Nephron (organoid): ENCODE data around the gene MAP1B.

Experiments used
- H3K27ac Mint-ChIP-seq, 3 experiments: 2 replicates each; pipeline ENCODE4 v1.8.0; 2020; ENCODE audit warnings: mixed read lengths in 3 of 3, mild to moderate bottlenecking in 2 of 3, moderate library complexity in 1 of 3
- H3K27me3 Mint-ChIP-seq: 2 replicates; pipeline ENCODE4 v1.8.0; 2021; ENCODE audit warnings: low read depth, mild to moderate bottlenecking, moderate library complexity, mixed read lengths
- H3K36me3 Mint-ChIP-seq: 2 replicates; pipeline ENCODE4 v1.8.0; 2020; ENCODE audit warnings: low read depth, mixed read lengths
- H3K4me1 Mint-ChIP-seq: 2 replicates; pipeline ENCODE4 v1.8.0; 2020; ENCODE audit warnings: mixed read lengths
- H3K4me3 Mint-ChIP-seq, 3 experiments: 2 replicates each; pipeline ENCODE4 v1.8.0; 2020; ENCODE audit warnings: mild to moderate bottlenecking in 3 of 3, mixed read lengths in 3 of 3, moderate library complexity in 2 of 3
- H3K9me3 Mint-ChIP-seq: 2 replicates; pipeline ENCODE4 v1.8.0; 2020; ENCODE audit warnings: mixed read lengths
- TF ChIP-seq, protein P1 (sequence below), 3 experiments: fragments of 200-600 bp; sonication (generic); IDR thresholded peaks; one replicate each; pipeline ENCODE4 v1.5.0; 2021; ENCODE audit warnings: antibody characterized with exemption in 3 of 3; ENCODE audit not compliant: unreplicated experiment in 3 of 3

Gene MAP1B

GRCh38 chr5:72177538-72177937 lies 70.3 kb downstream of the MAP1B start:
- no peak overlapping the region for H3K4me3 Mint-ChIP-seq
- no peaks in the 10 kb centered on the region for H3K36me3 Mint-ChIP-seq
- H3K4me1 Mint-ChIP-seq, result peaks cover 9% of the 10 kb centered on the region
- H3K27ac Mint-ChIP-seq, result no peak overlapping the region
- TF ChIP-seq, protein P1, sequence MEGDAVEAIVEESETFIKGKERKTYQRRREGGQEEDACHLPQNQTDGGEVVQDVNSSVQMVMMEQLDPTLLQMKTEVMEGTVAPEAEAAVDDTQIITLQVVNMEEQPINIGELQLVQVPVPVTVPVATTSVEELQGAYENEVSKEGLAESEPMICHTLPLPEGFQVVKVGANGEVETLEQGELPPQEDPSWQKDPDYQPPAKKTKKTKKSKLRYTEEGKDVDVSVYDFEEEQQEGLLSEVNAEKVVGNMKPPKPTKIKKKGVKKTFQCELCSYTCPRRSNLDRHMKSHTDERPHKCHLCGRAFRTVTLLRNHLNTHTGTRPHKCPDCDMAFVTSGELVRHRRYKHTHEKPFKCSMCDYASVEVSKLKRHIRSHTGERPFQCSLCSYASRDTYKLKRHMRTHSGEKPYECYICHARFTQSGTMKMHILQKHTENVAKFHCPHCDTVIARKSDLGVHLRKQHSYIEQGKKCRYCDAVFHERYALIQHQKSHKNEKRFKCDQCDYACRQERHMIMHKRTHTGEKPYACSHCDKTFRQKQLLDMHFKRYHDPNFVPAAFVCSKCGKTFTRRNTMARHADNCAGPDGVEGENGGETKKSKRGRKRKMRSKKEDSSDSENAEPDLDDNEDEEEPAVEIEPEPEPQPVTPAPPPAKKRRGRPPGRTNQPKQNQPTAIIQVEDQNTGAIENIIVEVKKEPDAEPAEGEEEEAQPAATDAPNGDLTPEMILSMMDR (IDR thresholded peaks at IDR 0.05; ENCODE audit: unreplicated experiment in 3 of 3), result no peak
- no peaks in the 10 kb centered on the region for H3K27me3 Mint-ChIP-seq
- no peaks in the 10 kb centered on the region for H3K9me3 Mint-ChIP-seq

DNA sequence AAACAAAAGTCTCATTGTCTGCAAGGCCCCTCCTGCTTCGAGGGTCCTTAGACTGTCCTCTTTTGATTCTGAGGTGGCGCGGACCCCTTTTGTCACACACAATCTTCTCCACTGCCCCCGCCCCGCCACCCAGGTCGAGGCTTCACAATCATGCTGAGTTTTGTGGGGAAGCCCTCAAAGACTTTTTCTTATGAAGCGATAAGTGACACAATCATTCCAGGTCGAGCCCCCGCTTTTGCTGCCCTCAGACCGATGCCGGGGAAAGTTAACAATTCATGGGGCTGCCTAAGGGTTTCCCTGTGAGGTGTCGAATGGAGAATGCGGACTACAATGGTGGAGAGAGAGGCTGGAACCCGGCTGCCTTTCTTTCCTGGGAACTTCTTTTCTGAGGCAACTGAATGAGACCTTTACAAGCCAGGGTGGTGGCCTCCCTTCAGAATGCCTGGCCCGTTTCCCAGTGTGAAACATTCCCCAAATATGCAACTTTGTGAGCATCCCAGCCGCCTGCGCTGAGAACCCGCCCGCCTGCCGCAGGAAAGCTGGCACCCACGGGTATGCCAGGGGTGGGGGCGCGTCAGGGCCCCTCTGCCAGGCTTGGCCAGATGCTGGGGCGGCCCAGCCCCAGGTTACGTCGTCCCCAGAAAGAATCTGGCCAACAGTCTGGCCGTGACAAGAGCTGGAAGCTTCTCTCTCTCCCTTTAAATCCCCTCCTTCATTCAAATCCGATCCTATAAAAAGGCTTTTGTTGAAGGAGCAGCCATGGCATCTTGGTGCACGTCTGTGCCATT lies 71.9 kb downstream of the MAP1B start:
- H3K27me3 Mint-ChIP-seq, result no peaks in the 10 kb centered on the region
- peaks cover 11% of the 10 kb centered on the region for H3K4me1 Mint-ChIP-seq
- TF ChIP-seq, protein P1 (IDR thresholded peaks at IDR 0.05; ENCODE audit: unreplicated experiment in 3 of 3), result no peak
- H3K36me3 Mint-ChIP-seq, result peaks cover 5% of the 10 kb centered on the region
- peak overlapping the region in 1 of 3 experiments; percentile 21 for H3K27ac Mint-ChIP-seq
- H3K9me3 Mint-ChIP-seq, result no peaks in the 10 kb centered on the region
- H3K4me3 Mint-ChIP-seq, result no peak overlapping the region

- Mint-ChIP-seq H3K27ac (no peak overlapping the region), H3K4me3 (no peak overlapping the region), H3K27me3 (no peaks in the 10 kb centered on the region), H3K9me3 (no peaks in the 10 kb centered on the region), H3K36me3 (peaks cover 11% of the 10 kb centered on the region), H3K4me1 (peaks cover 14% of the 10 kb centered on the region)
- TF ChIP-seq, protein P1 (IDR thresholded peaks at IDR 0.05; ENCODE audit: unreplicated experiment in 3 of 3), result no peak
Measured at GRCh38 chr5:72179816-72180440, 72.7 kb downstream of the MAP1B start.

- Mint-ChIP-seq H3K4me3 (no peak overlapping the region), H3K9me3 (no peaks in the 10 kb centered on the region), H3K27me3 (no peaks in the 10 kb centered on the region), H3K27ac (no peak overlapping the region), H3K4me1 (peaks cover 24% of the 10 kb centered on the region), H3K36me3 (peaks cover 20% of the 10 kb centered on the region)
- TF ChIP-seq, protein P1 (IDR thresholded peaks at IDR 0.05; ENCODE audit: unreplicated experiment in 3 of 3), result no peak
Measured at GRCh38 chr5:72180925-72181324, 73.7 kb downstream of the MAP1B start.

GRCh38 chr5:72182686-72183085 lies 75.4 kb downstream of the MAP1B start:
- TF ChIP-seq, protein P1 (IDR thresholded peaks at IDR 0.05; ENCODE audit: unreplicated experiment in 3 of 3), result no peak
- Mint-ChIP-seq H3K27me3 (no peaks in the 10 kb centered on the region), H3K9me3 (no peaks in the 10 kb centered on the region), H3K4me1 (peaks cover 34% of the 10 kb centered on the region), H3K36me3 (peaks cover 36% of the 10 kb centered on the region), H3K27ac (peak overlapping the region in 1 of 3 experiments; percentile 17), H3K4me3 (no peak overlapping the region)
